Peyer's patch (tissue), 4 donors: ENCODE data around the gene ACVR1. TPM values are rescaled to one million over a fixed set of nuclear protein-coding genes. Genes with fewer than 3 reads are reported as not detected.

Experiments used
- DNase-seq, 3 donors: peaks; one replicate each; pipeline ENCODE4 v3.0.0-alpha.2; 2017 to 2019
- H3K27ac ChIP-seq, 4 donors: fragments of 200-600 bp; sonication (generic); one replicate each; pipeline ENCODE4 v1.5.1; 2016 to 2019
- H3K27me3 ChIP-seq, 2 donors: fragments of 200-600 bp; sonication (generic); one replicate each; pipeline ENCODE4 v1.5.1; 2019
- H3K36me3 ChIP-seq, 3 donors: fragments of 200-600 bp; sonication (generic); one replicate each; pipeline ENCODE4 v1.5.1; 2016 to 2019
- H3K4me1 ChIP-seq, 4 donors: fragments of 200-600 bp; sonication (generic); one replicate each; pipeline ENCODE4 v1.5.1; 2016 to 2019
- H3K4me3 ChIP-seq, 4 donors: fragments of 200-600 bp; sonication (generic); 1 replicate in 3 of 4; 2 replicates in 1 of 4; pipeline ENCODE4 v1.5.1; 2016 to 2019; ENCODE audit warnings: mild to moderate bottlenecking in 1 of 4
- H3K9me3 ChIP-seq, 4 donors: fragments of 200-600 bp; sonication (generic); one replicate each; pipeline ENCODE4 v1.5.1; 2016 to 2019; ENCODE audit warnings: mild to moderate bottlenecking in 1 of 4
- CTCF ChIP-seq, 6 experiments: fragments of 450-650 bp in 4 of 6; fragments of 200-600 bp in 2 of 6; sonication (generic) in 1 of 6; IDR thresholded peaks; one replicate each; pipeline ENCODE4 v1.5.1; 2017 to 2019; ENCODE audit warnings: antibody characterized with exemption in 6 of 6, mild to moderate bottlenecking in 3 of 6, moderate library complexity in 1 of 6
- POLR2A ChIP-seq, 2 donors: fragments of 450-650 bp; IDR thresholded peaks; one replicate each; pipeline ENCODE4 v1.5.1; 2017; ENCODE audit warnings: antibody characterized with exemption in 2 of 2, mild to moderate bottlenecking in 2 of 2, moderate library complexity in 2 of 2
- total RNA-seq, 4 donors: library from RNA; depleted of rRNA; stranded (reverse); fragments of >200 nt; gene quantifications; one replicate each; pipeline ENCODE4 v1.1.0, GENCODE V29; 2016

Gene ACVR1
- total RNA-seq, 4 donors from 2014 or later: 11.8 to 16.5 (median 14.3) TPM

GRCh38 chr2:157843081-157843480 lies 33.0 kb downstream of the ACVR1 start:
- no peaks in the 10 kb centered on the region for H3K36me3 ChIP-seq
- H3K27me3 ChIP-seq: no peaks in the 10 kb centered on the region
- H3K27ac ChIP-seq: no peak overlapping the region
- H3K9me3 ChIP-seq: no peaks in the 10 kb centered on the region
- H3K4me3 ChIP-seq: no peak overlapping the region
- TF ChIP-seq CTCF (IDR thresholded peaks at IDR 0.05) (no peak), POLR2A (IDR thresholded peaks at IDR 0.05) (no peak)
- no peak for DNase-seq
- peaks cover 0 to 43% (median 3%) of the 10 kb centered on the region in 4 donors for H3K4me1 ChIP-seq

GRCh38 chr2:157842106-157842879 lies 33.8 kb downstream of the ACVR1 start:
- H3K27me3 ChIP-seq: no peaks in the 10 kb centered on the region
- no peaks in the 10 kb centered on the region for H3K36me3 ChIP-seq
- H3K4me1 ChIP-seq: peaks cover 0 to 49% (median 3%) of the 10 kb centered on the region in 4 donors
- no peak for TF ChIP-seq POLR2A (IDR thresholded peaks at IDR 0.05)
- no peak for TF ChIP-seq CTCF (IDR thresholded peaks at IDR 0.05)
- no peak overlapping the region for H3K27ac ChIP-seq
- DNase-seq: no peak
- H3K4me3 ChIP-seq: no peak overlapping the region
- no peaks in the 10 kb centered on the region for H3K9me3 ChIP-seq

GRCh38 chr2:157841485-157841884 lies 34.6 kb downstream of the ACVR1 start:
- Histone ChIP-seq H3K36me3 (no peaks in the 10 kb centered on the region), H3K4me3 (no peak overlapping the region), H3K4me1 (peaks cover 0 to 57% (median 3%) of the 10 kb centered on the region in 4 donors), H3K27me3 (no peaks in the 10 kb centered on the region), H3K9me3 (no peaks in the 10 kb centered on the region), H3K27ac (no peak overlapping the region)
- DNase-seq: no peak
- TF ChIP-seq CTCF (IDR thresholded peaks at IDR 0.05) (no peak), POLR2A (IDR thresholded peaks at IDR 0.05) (no peak)

GRCh38 chr2:157840568-157841156 lies 35.5 kb downstream of the ACVR1 start:
- H3K27ac ChIP-seq: peak overlapping the region in 2 of 4 donors; percentile 9 to 20
- peaks cover 0 to 60% (median 3%) of the 10 kb centered on the region in 4 donors for H3K4me1 ChIP-seq
- H3K4me3 ChIP-seq: no peak overlapping the region
- H3K36me3 ChIP-seq: no peaks in the 10 kb centered on the region
- TF ChIP-seq CTCF (IDR thresholded peaks at IDR 0.05): peak in 2 of 6 experiments; percentile 18
- TF ChIP-seq POLR2A (IDR thresholded peaks at IDR 0.05): no peak
- H3K27me3 ChIP-seq: no peaks in the 10 kb centered on the region
- no peaks in the 10 kb centered on the region for H3K9me3 ChIP-seq
- DNase-seq: peak in 2 of 3 donors; percentile 72 to 76

- no peaks in the 10 kb centered on the region for H3K9me3 ChIP-seq
- no peak overlapping the region for H3K4me3 ChIP-seq
- TF ChIP-seq POLR2A (IDR thresholded peaks at IDR 0.05) (no peak), CTCF (IDR thresholded peaks at IDR 0.05) (no peak)
- H3K27me3 ChIP-seq: no peaks in the 10 kb centered on the region
- peaks cover 0 to 60% (median 3%) of the 10 kb centered on the region in 4 donors for H3K4me1 ChIP-seq
- H3K36me3 ChIP-seq: no peaks in the 10 kb centered on the region
- H3K27ac ChIP-seq: no peak overlapping the region
- DNase-seq: no peak
Observed at GRCh38 chr2:157839822-157840221, 36.3 kb downstream of the ACVR1 start.
